Measurements from ENCODE around the gene ASMTL.

- TF ChIP-seq CTCF (IDR thresholded peaks at IDR 0.05; ENCODE audit: insufficient read depth, low read length, poor library complexity, severe bottlenecking) (no peak), EZH2phosphoT487 (conservative IDR thresholded peaks at IDR 0.05; ENCODE audit: low read length) (no peak)
Measured at GRCh38 chrX:1355131-1356046, 97.3 kb downstream of the ASMTL start.

Measured in SU-DHL-6 (cell line).